Measurements from ENCODE around the gene RDX. TPM values are rescaled to one million over a fixed set of nuclear protein-coding genes. Genes with fewer than 3 reads are reported as not detected.
A peak's percentile ranks its signal among the peaks of the same experiment; 100 is the strongest.
"Not testable (repeated sequence)": the region's sequence is repeated elsewhere in the genome, so short reads cannot be mapped to it uniquely, and the experiment has no call there.

The RDX gene
- total RNA-seq, 1 donor from 2014 or later, result 82.1 TPM

DNA sequence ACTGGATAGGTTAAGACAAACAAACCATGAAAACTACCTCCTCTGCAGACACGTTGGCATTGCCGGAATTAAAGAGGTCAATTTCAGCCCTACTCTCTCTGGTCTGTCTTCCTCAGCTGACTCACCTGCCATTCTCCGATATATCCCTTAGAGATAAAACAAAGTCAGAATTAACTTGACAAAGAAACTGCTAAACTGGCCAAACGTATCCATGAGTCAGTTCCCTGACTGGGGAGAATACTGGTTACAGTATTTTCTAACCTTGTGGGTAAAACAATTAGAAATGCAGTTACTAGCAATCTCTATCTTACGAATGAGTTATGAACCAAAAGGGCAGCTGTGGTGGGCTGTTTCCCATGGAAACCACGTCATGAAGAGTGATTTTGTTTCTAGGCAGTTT is 96.2 kb downstream of the RDX start:
- DNase-seq (ENCODE audit: low read depth in 2 of 2), result peak in 1 of 2 donors; percentile 66

- no peak for DNase-seq (ENCODE audit: low read depth in 2 of 2)
Observed at GRCh38 chr11:110199184-110199981, 97.0 kb downstream of the RDX start.

DNA sequence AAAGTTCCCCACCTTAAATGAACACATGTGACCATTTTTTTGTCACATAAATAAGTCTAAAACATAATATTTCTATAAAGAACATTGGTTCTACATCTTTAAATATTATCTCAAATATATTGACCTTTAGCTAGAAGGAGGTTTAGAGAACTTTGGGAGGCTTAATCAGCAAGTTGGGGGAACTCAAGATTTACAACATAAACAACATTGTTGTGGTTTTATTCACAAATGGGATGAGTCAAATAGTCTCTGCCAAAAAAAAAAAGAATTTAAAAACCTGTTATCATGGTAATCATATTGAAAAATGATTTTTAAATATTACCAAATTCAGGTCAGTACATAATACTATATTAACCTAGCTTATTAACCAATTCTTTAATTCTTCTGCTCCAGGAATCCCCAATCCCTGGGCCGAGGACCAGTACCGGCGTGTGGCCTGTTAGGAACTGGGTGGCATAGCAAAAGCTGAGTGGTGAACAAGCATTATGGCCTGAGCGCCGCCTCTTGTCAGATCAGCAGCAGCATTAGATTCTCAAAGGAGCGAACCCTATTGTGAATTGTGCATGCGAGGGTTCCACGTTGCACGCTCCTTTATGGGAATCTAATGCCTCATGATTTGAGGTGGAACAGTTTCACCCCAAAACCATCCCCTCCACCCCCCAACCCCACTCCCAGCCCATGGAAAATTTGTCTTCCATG is 98.2 kb downstream of the RDX start:
- DNase-seq (ENCODE audit: low read depth in 2 of 2), result no peak

GRCh38 chr11:110196884-110197420 is 99.5 kb downstream of the RDX start:
- no peak for DNase-seq (ENCODE audit: low read depth in 2 of 2)

DNA sequence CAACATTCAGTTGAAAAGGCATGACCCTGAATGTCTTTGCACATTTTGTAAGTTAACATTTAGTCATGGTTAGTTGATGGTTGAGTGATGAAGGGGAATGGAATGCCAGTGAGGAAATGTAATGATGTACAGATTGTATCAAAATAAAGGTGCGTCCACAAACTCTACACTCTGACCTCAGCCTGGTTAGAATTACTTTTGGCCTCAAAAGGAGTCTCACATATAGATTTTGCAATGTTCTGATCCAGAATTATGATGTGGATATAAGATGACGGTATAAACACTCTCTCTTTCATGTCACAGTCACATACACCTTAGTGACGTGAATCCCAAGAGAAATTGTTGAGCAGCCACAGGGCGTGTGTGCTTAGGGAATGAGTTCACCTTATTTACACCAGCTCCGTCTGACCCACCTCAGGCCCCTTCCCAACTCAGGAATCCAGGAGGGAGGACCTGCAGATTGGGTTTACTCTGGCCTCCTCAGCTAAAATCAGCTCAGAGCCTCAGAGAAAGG is 100.1 kb downstream of the RDX start:
- DNase-seq (ENCODE audit: low read depth in 2 of 2), result peak; percentile 17 to 62

GRCh38 chr11:110194211-110194766 is 102.1 kb downstream of the RDX start:
- DNase-seq (ENCODE audit: low read depth in 2 of 2), result peak; percentile 35 to 82

- DNase-seq (ENCODE audit: low read depth in 2 of 2), result not testable (repeated sequence)
Observed at GRCh38 chr11:110192604-110193282, 103.7 kb downstream of the RDX start.

DNA sequence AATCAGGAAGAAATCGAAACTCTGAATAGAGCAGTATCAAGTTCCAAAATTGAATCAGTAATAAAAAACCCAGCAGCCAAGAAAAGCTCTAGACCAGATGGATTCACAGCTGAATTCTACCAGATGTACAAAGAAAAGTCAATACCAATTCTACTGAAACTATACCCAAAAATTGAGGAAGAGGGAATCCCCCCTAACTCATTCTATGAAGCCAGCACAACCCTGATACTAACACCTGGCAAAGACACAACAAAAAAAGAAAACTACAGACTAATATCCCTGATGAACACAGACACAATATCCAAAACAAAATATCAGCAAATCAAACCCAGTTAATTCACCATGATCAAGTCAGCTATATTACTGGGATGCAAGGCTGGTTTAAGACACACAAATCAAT is 105.5 kb downstream of the RDX start:
- DNase-seq (ENCODE audit: low read depth in 2 of 2), result no peak

DNA sequence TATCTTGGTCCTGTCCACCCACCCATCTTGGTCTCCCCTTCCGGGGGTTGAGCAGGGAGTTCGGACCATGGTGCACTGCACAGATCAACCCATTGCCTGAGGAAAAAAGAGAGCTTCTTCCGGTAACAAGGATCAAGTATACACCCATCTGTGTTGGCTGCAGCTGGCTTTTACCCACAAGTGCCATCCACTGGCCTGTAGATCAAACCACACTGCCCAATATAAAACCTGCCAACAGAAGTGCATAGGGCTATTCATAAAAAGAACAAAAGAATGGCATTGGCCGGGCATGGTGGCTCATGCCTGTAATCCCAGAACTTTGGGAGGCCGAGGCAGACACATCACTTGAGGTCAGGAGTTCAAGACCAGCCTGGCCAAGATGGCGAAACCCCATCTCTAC is 108.7 kb downstream of the RDX start:
- DNase-seq (ENCODE audit: low read depth in 2 of 2), result no peak

DNA sequence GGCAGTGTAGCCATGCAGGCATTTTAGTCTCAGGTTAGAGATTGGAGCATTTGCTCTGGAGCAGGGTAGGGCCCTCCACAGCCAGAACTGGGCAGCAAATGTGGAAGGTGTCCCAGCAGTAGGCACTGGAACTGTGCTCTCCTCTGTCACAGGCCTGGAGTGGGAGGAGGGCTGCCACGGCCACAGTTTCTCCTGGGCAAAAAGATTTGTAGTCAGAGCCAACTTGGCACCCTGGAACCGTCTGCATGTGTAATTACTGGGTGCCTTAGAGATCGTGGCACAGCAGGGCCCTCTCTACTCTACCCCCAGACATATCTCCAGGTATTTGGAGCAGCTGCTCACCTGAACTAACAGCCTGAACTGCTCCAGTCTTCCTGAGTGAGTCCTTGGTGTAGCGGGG is 109.5 kb downstream of the RDX start:
- no peak for DNase-seq (ENCODE audit: low read depth in 2 of 2)

GRCh38 chr11:110186456-110186855 is 110.0 kb downstream of the RDX start:
- no peak for DNase-seq (ENCODE audit: low read depth in 2 of 2)

DNA sequence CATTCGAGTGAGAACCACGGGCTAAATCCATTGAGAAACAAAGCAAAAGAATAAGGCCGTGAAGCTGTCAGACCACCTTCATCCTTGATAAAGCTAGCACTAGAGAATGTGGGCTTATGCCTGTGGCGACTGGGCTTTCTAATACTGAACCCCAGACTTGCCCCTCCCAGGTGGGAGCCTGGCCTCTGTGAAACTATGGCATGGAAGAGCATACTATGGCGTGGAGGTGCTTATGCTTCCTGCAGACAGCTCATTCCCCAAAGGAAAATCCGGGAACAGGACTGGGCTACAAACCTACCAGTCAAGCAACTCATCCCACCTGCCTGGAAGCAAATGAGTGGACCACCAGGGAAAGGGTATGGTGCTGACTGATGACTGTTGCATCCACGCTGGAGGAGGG is 110.8 kb downstream of the RDX start:
- no peak for DNase-seq (ENCODE audit: low read depth in 2 of 2)

DNA sequence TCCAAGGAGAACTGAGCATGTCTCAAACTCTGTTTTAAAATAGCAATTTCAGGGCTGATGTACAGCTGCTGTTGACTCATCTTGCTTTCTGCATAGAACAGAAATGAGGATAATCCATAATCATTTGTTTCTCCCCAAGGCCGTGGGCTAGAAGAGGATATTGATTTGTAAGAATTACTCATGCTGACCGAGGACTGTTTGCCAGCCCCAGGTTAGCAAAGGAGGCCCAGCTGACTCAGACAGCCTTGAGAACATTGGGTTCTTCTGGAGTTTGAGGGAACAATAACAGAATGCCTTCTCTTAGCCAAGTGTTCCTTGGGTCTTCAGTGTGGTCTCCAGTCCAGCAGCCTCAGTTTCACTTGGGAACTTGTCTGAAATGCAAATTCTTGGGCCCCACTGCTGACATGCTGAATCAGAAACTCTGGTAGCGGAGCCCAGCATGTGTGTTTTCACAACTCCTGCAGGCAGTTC is 111.3 kb downstream of the RDX start:
- peak in 1 of 2 donors; percentile 60 for DNase-seq (ENCODE audit: low read depth in 2 of 2)

- DNase-seq (ENCODE audit: low read depth in 2 of 2), result no peak
Observed at GRCh38 chr11:110184456-110184855, 112.0 kb downstream of the RDX start.

GRCh38 chr11:110182886-110183285 is 113.5 kb downstream of the RDX start:
- DNase-seq (ENCODE audit: low read depth in 2 of 2), result no peak

GRCh38 chr11:110179064-110179463 is 117.3 kb downstream of the RDX start:
- no peak for DNase-seq (ENCODE audit: low read depth in 2 of 2)

DNA sequence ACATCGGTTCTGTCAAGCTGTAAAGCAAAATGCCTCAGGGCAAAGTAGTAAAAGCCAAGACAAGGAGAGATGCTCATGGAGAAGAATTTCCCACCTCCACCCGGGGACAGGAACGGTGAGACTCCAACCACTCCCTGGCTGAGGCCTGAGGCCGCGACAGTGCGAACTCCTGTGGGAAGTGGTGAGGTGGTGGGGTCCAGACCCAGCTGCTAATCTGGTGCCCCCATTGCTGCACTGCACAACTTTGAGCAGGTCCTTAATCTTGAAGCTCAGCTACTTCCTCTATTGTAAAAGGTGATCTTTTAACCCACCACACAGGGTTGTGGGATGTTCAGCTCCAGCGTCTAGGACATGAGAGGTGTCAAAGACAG is 119.3 kb downstream of the RDX start:
- no peak for DNase-seq (ENCODE audit: low read depth in 2 of 2)

DNA sequence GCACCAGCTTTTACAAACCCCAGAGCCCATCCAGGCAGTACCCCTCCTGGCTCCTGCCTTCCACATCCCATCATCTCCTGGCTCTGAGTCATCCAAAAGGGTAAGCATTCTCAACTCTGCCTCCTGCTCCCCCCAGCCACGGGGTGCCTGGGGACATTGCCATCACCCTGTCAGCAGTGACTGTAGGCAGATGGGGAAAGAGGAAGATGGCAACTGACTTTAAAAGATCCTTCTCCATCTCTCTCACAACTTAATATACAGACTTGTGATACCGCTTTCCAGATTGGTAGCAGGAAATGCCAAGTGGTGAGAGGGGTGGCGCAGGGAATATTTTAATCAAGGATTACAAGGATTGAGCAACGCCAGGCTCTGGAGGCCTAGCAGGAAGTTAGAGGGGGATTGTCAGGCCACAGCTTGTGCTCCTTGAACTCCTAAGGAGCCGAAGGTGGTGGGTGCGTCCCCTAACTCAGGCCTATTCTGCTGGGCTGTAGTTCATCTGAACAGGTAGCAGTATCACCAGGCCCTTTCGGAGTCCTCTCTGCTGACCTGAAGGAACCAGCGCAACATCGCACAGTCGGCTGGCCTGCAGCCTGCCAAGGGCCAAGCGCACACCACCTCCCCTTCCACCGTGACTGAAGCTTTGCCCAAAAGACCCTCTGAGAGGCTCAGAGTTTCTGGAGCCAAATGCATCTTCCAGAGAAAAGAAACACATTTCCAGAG is 119.9 kb downstream of the RDX start:
- no peak for DNase-seq (ENCODE audit: low read depth in 2 of 2)

DNA sequence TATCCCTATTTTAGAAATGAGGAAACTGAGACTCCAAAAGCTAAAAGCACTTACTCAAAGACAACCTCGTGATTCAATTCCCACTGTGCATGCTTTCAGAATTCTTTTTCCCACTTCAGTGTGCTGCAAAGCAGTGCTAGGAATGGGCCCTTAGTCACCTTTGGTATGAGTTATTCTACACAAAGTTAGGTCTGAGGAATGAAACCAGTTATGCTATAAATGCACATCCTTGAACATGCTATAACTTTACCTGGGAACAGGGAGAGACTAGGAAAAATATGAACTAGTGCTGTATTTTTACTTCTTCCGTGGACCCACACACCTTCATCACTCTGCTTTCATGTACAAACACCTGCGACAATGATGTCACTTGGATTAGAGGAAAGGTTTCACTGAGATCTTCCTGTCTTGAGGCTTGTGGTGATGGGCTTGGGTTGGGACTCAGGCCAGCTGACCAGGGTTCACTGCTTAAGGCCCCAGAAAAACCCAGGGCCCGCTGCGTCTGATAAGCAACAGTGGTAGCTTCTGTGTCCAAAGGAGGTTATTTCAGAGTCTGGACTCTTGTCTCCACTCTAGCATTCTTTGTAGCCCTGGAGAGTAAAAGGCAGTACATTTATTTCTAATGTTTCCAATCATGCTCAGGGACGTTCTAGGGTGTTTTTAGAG is 121.6 kb downstream of the RDX start:
- no peak for DNase-seq (ENCODE audit: low read depth in 2 of 2)

Data from lung microvascular endothelial cell (primary cell).